Activated effector memory CD4-positive, alpha-beta T cell treated with Interleukin-2 at 50 U/mL for 16 hours (primary cell): ENCODE data around the gene RAPGEF1.
A peak's percentile ranks its signal among the peaks of the same experiment; 100 is the strongest.

ENCODE experiments used
- DNase-seq: peaks from one replicate; pipeline ENCODE4 v3.0.0-alpha.2; 2020

The RAPGEF1 gene

GRCh38 chr9:131748411-131748955 is 8.6 kb upstream of the RAPGEF1 start:
- DNase-seq: no peak

DNA sequence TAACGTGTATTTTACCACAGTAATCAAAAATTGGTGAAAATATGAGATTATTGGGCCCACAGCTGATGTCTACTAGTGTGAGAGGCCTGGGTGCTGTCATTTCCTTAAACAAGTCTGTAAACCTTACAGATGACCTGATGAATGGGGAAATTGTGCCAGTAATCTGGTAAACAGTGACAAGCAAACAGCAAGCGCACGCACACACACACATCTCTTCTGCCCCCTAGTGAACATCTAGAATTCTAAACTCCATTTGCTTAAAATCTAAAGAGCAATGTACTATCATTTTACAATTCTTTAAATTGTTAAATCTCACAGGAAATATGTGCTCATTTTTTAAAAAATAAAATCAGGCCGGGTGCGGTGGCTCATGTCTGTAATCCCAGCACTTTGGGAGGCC is 7.5 kb upstream of the RAPGEF1 start:
- DNase-seq: no peak

DNA sequence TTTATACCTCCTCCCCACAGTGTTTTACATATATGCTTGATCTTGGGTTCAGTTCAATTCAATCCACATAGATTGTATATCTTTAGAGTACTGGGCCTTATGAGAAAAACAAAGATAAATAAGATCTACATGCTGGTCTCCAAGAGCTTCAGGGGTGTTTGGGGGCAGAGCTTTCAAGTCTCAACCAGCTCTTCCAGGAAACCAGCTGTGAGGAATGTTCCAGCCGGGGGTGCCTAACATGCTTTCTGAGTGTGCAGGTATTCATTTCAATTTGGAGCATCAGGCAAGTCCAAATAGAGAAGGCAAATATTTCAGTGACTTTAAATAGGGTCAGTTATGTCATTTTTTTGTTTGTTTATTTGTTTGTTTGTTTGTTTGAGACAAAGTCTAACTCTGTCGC is 5.7 kb upstream of the RAPGEF1 start:
- no peak for DNase-seq

DNA sequence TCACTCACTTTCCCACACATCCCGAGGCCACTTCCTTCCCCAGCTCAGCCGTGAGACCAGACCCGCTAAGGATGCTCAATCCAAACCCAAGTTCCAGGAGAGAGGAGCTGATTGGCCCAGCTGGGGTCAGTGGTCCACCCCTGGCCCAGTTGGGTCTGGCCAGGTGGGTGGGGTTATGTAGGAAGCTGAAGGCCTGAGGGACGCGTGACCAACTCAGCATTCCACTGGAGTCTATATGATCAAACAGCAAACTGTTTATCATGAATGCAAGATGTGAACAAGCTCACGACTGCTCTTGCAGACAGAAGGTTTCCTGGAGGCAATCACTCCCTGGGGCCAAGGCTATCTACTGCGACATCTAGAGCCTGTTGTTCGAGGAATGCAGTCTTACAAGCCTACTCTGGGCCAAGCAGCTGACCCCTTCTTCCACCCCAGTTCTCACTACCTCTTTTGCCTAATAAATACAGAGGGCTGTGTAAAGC is 4.9 kb upstream of the RAPGEF1 start:
- DNase-seq: no peak

- DNase-seq: no peak
These were observed 4.4 kb upstream of the RAPGEF1 start for GRCh38 chr9:131744171-131744719.

DNA sequence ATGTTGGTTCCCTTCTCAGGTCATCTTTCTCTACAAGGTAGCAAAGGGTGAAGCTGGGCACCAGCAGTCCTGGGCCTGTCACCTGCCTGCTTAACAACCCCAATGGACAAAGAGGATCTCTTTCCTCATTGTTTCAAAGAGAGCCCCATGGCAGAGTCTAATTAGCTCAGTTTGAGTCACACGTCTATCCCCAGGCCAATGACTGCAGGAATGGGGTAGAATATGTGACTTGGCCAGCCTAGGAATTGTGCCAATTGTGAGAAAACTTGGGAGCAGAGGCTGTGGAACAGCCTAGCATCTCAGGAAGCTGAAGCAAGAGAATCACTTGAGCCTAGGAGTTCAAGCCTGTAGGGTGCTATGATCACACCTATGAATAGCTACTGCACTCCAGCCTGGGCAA is 3.6 kb upstream of the RAPGEF1 start:
- no peak for DNase-seq

DNA sequence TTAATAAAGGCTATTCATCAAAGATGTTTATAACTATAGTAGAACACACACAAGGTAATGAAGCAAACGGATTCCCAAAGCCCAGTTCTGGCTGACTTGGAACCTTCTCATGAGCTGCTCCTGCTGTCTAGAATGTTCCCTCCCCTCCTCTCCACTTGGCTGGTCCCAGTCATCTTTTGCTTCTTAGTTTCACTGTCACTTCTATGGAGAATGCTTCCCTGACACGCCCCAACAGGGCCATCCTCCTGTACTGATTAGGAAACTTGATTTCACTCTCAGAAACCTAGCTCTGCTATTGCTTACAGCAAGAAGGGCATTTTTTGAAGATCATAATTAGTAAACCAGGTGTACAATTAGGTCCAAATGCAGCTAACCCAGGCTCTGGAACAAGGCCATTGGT is 3.2 kb upstream of the RAPGEF1 start:
- no peak for DNase-seq

- no peak for DNase-seq
These were observed 1.0 kb upstream of the RAPGEF1 start for GRCh38 chr9:131740898-131741297.

DNA sequence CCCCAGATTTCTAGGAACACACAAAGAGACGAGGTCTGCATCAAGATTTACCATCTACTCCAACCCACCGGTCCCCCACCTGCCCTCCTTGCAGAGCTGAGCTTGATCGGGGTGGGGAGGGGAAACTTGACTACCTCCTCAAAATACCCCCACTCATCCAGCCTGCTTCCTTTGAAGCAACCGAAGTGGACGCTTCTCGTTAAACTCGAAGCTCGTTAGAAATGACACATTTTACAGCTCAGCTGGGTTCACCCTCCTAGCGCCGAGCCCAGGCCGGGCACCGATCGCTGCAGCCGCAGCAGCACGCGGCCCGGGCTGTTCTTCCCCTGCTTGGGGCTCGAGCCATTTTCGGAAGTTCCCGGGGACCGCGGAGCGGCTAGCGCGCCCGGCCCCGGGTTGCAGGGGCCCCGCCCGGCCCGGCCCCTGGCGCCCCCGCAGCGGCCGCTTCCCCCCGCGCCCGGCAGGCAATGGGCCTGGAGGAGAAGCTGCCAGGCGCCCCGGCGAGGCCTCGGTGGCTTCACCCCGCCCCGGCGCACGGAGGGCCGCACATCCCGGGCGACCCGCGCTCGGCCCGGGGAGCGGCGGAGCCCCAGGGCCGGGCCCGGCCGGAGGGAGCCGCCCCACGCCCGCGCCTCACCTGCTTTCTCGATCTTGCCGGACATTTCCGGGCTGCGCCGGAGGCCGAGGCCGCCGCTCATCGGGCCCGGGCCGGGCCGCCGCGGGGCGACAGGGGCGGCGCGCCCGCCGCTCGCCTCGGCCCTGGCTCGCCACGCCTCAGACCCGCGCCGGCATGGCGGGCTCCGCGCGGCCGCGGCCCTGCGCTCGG is 530 bp downstream of the RAPGEF1 start:
- peak; percentile 25 for DNase-seq

GRCh38 chr9:131738293-131739132 is 1.4 kb downstream of the RAPGEF1 start:
- DNase-seq: no peak

- DNase-seq: no peak
These were observed 2.5 kb downstream of the RAPGEF1 start for GRCh38 chr9:131737426-131737825.

GRCh38 chr9:131736431-131736830 is 3.4 kb downstream of the RAPGEF1 start:
- DNase-seq: no peak

GRCh38 chr9:131735238-131736128 is 4.4 kb downstream of the RAPGEF1 start:
- no peak for DNase-seq

DNA sequence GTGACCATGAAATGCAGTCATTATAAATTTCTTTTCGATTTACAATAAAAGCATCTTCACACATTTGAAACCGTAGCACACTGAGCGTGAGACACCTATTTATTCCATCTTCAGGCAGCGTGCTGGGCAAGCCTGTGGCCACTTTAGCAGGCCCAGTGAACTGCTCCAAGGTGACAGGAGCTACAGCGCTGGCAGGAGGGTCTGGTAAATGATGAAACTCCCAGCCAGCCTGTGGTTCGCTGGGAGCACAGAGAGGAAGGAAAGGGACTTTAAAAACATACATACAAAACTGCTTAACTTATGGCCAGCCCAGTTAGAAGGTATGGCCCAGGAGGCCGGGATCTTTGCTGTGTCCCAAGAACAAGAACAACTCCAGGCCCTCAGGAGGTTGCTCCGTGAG is 5.1 kb downstream of the RAPGEF1 start:
- no peak for DNase-seq

DNA sequence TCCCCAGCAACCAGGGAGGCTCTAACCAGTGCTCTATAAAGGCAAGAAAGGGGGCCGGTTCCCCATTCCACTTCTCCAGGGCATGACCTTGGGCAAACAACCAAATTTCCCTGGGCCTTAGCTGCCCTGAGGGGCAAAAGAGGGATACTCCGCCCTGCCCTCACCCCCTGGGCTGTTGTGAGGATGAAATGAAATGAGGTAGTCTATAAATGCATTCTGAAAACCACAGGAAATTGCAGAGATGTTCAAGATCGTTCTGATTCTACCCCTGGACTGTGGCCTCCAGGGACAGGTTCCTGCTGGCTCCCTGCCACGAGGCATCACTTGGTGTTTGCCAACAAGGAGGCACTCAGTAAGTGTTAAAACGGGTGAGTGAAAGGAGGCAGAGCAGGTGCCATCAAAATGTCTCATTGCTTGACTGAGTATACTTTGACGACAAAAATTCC is 5.7 kb downstream of the RAPGEF1 start:
- DNase-seq: no peak

DNA sequence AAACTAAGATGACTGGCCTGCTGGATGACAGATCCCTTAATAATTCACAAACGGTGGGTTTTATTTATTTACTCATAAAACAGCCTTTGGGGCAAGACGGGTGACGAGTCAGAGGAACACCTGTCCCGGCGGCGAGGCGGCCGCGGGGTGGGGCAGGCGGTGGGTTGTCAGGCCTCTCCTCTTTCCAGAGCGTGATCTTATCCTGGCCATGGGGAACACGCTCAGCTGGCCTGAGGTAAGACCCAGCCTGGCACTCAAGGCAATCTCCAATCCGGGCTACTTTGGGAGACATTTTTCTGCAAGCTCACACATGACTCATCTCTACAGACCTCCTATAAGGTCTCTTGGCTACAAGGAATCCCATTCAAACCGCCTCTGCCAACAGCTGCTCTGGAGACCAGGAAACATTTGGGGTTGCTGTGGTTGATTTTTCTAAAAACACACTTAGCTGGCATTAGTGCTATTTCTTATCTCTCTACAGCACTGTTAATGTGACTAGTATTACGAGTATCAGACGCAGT is 6.3 kb downstream of the RAPGEF1 start:
- no peak for DNase-seq

DNA sequence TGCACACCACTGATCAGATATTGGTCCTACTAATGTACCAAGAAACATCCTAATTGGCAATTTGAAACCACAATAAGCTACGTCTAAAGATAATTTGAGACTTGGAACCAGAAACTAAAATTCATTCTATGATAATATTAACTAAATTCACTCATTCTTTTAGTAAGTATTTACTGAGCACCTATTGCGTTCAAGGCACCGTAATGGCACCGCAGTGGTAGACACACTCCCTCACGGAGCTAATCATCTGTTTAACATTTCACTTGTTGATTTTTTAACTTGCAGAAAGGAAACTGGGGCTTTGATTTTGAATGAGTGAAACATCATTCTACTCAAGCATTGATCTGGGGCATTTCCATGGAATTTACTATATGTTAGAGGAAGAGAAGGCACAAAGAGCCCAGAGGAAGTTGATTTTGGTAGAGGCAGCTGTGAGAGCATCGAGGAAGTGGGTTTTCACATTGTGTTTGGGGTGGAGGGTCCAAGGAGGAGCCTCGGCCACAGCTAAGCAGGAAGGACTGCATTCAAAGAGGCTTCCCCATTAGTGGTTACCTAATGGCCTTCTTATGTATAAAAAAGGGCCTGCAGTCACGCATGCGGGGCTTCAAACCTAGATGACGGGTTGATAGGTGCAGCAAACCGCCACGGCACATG is 7.1 kb downstream of the RAPGEF1 start:
- DNase-seq: peak; percentile 51

DNA sequence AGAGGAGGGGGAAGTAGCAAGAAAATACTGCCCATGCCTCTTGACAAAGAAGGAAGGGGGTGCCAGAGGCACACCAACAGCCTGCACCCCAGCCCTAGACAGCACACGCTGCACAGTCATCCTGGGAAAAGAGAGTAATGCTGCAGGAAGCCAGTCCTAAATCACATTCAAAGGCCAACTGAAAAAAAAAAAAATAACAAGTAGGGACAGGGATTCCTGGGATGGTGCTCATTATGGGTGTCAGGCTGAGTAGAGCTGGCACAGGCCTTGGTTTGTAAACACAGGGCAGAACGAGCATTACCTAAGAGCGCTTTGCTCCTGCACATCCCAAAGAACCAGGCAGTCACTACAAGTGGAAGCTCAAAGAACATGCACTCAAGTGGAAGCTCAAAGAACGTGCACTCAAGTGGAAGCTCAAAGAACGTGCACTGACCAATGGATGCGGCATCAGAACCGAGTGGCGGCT is 7.8 kb downstream of the RAPGEF1 start:
- DNase-seq: no peak

GRCh38 chr9:131731644-131732043 is 8.2 kb downstream of the RAPGEF1 start:
- DNase-seq: no peak

- no peak for DNase-seq
These were observed 8.6 kb downstream of the RAPGEF1 start for GRCh38 chr9:131731237-131731636.

DNA sequence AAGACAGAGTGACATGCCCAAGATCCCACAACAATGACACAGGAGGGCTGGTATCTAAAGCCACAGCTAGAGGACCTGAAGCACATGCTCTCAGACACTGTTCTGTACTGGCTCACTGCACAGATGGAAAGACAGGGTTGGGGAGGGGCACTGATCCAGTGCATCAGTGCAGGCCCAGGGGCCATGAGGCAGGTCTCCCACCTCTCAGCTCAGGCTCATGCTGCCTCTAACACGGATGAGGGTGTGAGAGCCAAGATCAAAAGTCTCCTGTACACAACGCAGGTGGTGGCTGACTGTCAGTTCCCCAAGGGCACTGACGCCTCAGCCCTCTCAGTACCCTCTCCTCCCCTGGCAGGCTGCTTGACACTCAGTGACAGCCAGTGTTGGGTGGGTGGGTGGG is 10.9 kb downstream of the RAPGEF1 start:
- DNase-seq: no peak
